CD4-positive, alpha-beta T cell treated with Interleukin-4 for 4 hours (primary cell): ENCODE measurements around the gene DLX2.

ENCODE experiments used
- DNase-seq: peaks from one replicate; pipeline ENCODE4 v3.0.0-alpha.2; 2020

Gene DLX2

GRCh38 chr2:172106108-172106961 lies 3.6 kb upstream of the DLX2 start:
- peak; percentile 33 for DNase-seq

GRCh38 chr2:172105471-172106107 lies 2.9 kb upstream of the DLX2 start:
- DNase-seq, result no peak

GRCh38 chr2:172103471-172104272 lies 972 bp upstream of the DLX2 start:
- DNase-seq, result peak; percentile 54

- DNase-seq, result no peak
Observed at GRCh38 chr2:172101821-172102390, 794 bp downstream of the DLX2 start.

GRCh38 chr2:172100935-172101820 lies 1.5 kb downstream of the DLX2 start:
- no peak for DNase-seq

- no peak for DNase-seq
Observed at GRCh38 chr2:172100080-172100934, 2.4 kb downstream of the DLX2 start.

- DNase-seq, result no peak
Observed at GRCh38 chr2:172099472-172100079, 3.1 kb downstream of the DLX2 start.

GRCh38 chr2:172098650-172099471 lies 3.8 kb downstream of the DLX2 start:
- DNase-seq, result no peak

GRCh38 chr2:172098287-172098649 lies 4.4 kb downstream of the DLX2 start:
- no peak for DNase-seq

- no peak for DNase-seq
Observed at GRCh38 chr2:172097557-172098131, 5.1 kb downstream of the DLX2 start.

GRCh38 chr2:172096626-172097547 lies 5.8 kb downstream of the DLX2 start:
- DNase-seq, result no peak

GRCh38 chr2:172095905-172096625 lies 6.6 kb downstream of the DLX2 start:
- no peak for DNase-seq

GRCh38 chr2:172095146-172095904 lies 7.4 kb downstream of the DLX2 start:
- DNase-seq, result peak; percentile 69

GRCh38 chr2:172094294-172095145 lies 8.2 kb downstream of the DLX2 start:
- no peak for DNase-seq

- DNase-seq, result no peak
Observed at GRCh38 chr2:172093416-172094293, 9.0 kb downstream of the DLX2 start.
